ENCODE measurements around the gene ALK.

The ALK gene

GRCh38 chr2:29855924-29856639, 65.3 kb downstream of the ALK start:
- H2AFZ ChIP-seq (ENCODE audit: low read length) = no peak overlapping the region
- no peak overlapping the region for H3K4me3 ChIP-seq (ENCODE audit: low read depth, low read length, poor library complexity, severe bottlenecking)
- no peak overlapping the region for H3K4me2 ChIP-seq (ENCODE audit: low read length)
- no peak overlapping the region for H3K9ac ChIP-seq (ENCODE audit: low read length)
- TF ChIP-seq EZH2 (IDR thresholded peaks at IDR 0.05; ENCODE audit: borderline replicate concordance, low read length) (no peak), CTCF (IDR thresholded peaks at IDR 0.05; ENCODE audit: low read length) (no peak)
- H3K79me2 ChIP-seq (ENCODE audit: insufficient read depth, low read length) = no peaks in the 10 kb centered on the region
- no peaks in the 10 kb centered on the region for H3K4me1 ChIP-seq (ENCODE audit: insufficient read depth, low read length, severe bottlenecking)
- H3K27ac ChIP-seq (ENCODE audit: low read depth, low read length, poor library complexity, severe bottlenecking) = no peak overlapping the region
- H4K20me1 ChIP-seq (ENCODE audit: insufficient read depth, low read length) = no peaks in the 10 kb centered on the region
- no peaks in the 10 kb centered on the region for H3K9me2 ChIP-seq (ENCODE audit: low read depth, low read length)
- H3K27me3 ChIP-seq (ENCODE audit: insufficient read depth, low read length) = no peaks in the 10 kb centered on the region
- no peaks in the 10 kb centered on the region for H3F3A ChIP-seq (ENCODE audit: insufficient read depth, low read length)
- H3K36me3 ChIP-seq (ENCODE audit: insufficient read depth, low read length) = no peaks in the 10 kb centered on the region
- H3K9me3 ChIP-seq (ENCODE audit: low read length) = no peaks in the 10 kb centered on the region

DNA sequence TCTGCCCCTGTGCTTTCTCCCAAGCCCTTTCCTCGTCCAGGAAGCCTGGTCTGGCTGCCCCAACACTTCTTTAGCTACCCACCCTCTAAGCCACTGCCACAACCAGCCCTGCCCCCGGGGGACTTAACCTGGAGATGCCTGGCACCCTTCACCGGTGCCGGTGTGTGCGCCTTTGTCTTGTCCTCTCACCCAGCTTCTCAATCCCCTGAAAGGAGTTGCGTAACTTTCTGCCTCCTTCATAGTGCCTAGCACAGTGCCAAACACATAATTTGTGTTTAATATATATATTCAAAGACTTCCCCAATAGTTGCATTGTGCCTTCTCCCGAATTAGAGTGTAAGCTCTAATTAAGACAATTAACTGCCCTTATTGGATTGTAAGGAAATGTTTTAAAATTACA, 70.6 kb downstream of the ALK start:
- Histone ChIP-seq H3K79me2 (ENCODE audit: insufficient read depth, low read length) (no peaks in the 10 kb centered on the region), H3K27ac (ENCODE audit: low read depth, low read length, poor library complexity, severe bottlenecking) (no peak overlapping the region), H3K9me2 (ENCODE audit: low read depth, low read length) (no peaks in the 10 kb centered on the region), H3K27me3 (ENCODE audit: insufficient read depth, low read length) (no peaks in the 10 kb centered on the region), H3K36me3 (ENCODE audit: insufficient read depth, low read length) (no peaks in the 10 kb centered on the region), H3K4me2 (ENCODE audit: low read length) (no peak overlapping the region), H3K9me3 (ENCODE audit: low read length) (no peaks in the 10 kb centered on the region), H4K20me1 (ENCODE audit: insufficient read depth, low read length) (no peaks in the 10 kb centered on the region), H3F3A (ENCODE audit: insufficient read depth, low read length) (no peaks in the 10 kb centered on the region), H3K9ac (ENCODE audit: low read length) (no peak overlapping the region), H3K4me1 (ENCODE audit: insufficient read depth, low read length, severe bottlenecking) (no peaks in the 10 kb centered on the region), H3K4me3 (ENCODE audit: low read depth, low read length, poor library complexity, severe bottlenecking) (no peak overlapping the region), H2AFZ (ENCODE audit: low read length) (no peak overlapping the region)
- TF ChIP-seq EZH2 (IDR thresholded peaks at IDR 0.05; ENCODE audit: borderline replicate concordance, low read length) (no peak), CTCF (IDR thresholded peaks at IDR 0.05; ENCODE audit: low read length) (no peak)

- Histone ChIP-seq H3K27me3 (ENCODE audit: insufficient read depth, low read length) (no peaks in the 10 kb centered on the region), H3K27ac (ENCODE audit: low read depth, low read length, poor library complexity, severe bottlenecking) (no peak overlapping the region), H2AFZ (ENCODE audit: low read length) (no peak overlapping the region), H3K4me1 (ENCODE audit: insufficient read depth, low read length, severe bottlenecking) (no peaks in the 10 kb centered on the region), H3K9me3 (ENCODE audit: low read length) (no peaks in the 10 kb centered on the region), H3K4me2 (ENCODE audit: low read length) (no peak overlapping the region), H3K79me2 (ENCODE audit: insufficient read depth, low read length) (no peaks in the 10 kb centered on the region), H4K20me1 (ENCODE audit: insufficient read depth, low read length) (no peaks in the 10 kb centered on the region), H3K36me3 (ENCODE audit: insufficient read depth, low read length) (no peaks in the 10 kb centered on the region), H3K9ac (ENCODE audit: low read length) (no peak overlapping the region), H3F3A (ENCODE audit: insufficient read depth, low read length) (no peaks in the 10 kb centered on the region), H3K9me2 (ENCODE audit: low read depth, low read length) (no peaks in the 10 kb centered on the region), H3K4me3 (ENCODE audit: low read depth, low read length, poor library complexity, severe bottlenecking) (no peak overlapping the region)
- no peak for TF ChIP-seq CTCF (IDR thresholded peaks at IDR 0.05; ENCODE audit: low read length)
- TF ChIP-seq EZH2 (IDR thresholded peaks at IDR 0.05; ENCODE audit: borderline replicate concordance, low read length) = no peak
Observed at GRCh38 chr2:29848566-29849310, 72.6 kb downstream of the ALK start.
